Osteoblast (primary cell): ENCODE measurements around the gene UBE2N. TPM values are rescaled to one million over a fixed set of nuclear protein-coding genes. Genes with fewer than 3 reads are reported as not detected.

ENCODE experiments used
- DNase-seq: peaks from one replicate; pipeline ENCODE4 v3.0.0; 2011; ENCODE audit warnings: low spot score, mixed read lengths; ENCODE audit not compliant: insufficient read length; ENCODE audit errors: missing footprints
- H2AFZ ChIP-seq: 2 replicates; pipeline ENCODE4 v1.6.0; 2011; ENCODE audit warnings: mild to moderate bottlenecking, low read length
- H3K27ac ChIP-seq: 2 replicates; pipeline ENCODE4 v1.5.1; 2011; ENCODE audit warnings: mild to moderate bottlenecking, low read depth, low read length, moderate library complexity
- H3K27me3 ChIP-seq: 2 replicates; pipeline ENCODE4 v1.6.0; 2012; ENCODE audit warnings: mild to moderate bottlenecking, control low read depth, inconsistent platforms, low read length, moderate library complexity; ENCODE audit not compliant: insufficient read depth
- H3K36me3 ChIP-seq: 2 replicates; pipeline ENCODE4 v1.5.1; 2011; ENCODE audit warnings: mild to moderate bottlenecking, low read length, control low read depth, moderate library complexity; ENCODE audit not compliant: insufficient read depth
- H3K4me1 ChIP-seq: 2 replicates; pipeline ENCODE4 v1.5.1; 2011; ENCODE audit warnings: mild to moderate bottlenecking, low read length, control low read depth, moderate library complexity; ENCODE audit not compliant: insufficient read depth
- H3K4me2 ChIP-seq: 2 replicates; pipeline ENCODE4 v1.6.0; 2011; ENCODE audit warnings: mild to moderate bottlenecking, low read length; ENCODE audit not compliant: insufficient read depth
- H3K4me3 ChIP-seq: fragments of 200-600 bp; sonication (generic); 3 replicates; pipeline ENCODE4 v1.5.1; 2012; ENCODE audit warnings: mild to moderate bottlenecking, low read length, inconsistent platforms; ENCODE audit not compliant: insufficient read depth
- H3K79me2 ChIP-seq: 2 replicates; pipeline ENCODE4 v1.6.0; 2012; ENCODE audit warnings: mild to moderate bottlenecking, low read length, control low read depth, inconsistent platforms; ENCODE audit not compliant: insufficient read depth
- H3K9me3 ChIP-seq: 2 replicates; pipeline ENCODE4 v1.5.1; 2011; ENCODE audit warnings: low read depth, low read length, control low read depth
- H4K20me1 ChIP-seq: 2 replicates; pipeline ENCODE4 v1.6.0; 2012; ENCODE audit warnings: mild to moderate bottlenecking, low read length, control low read depth; ENCODE audit not compliant: insufficient read depth
- CTCF ChIP-seq: IDR thresholded peaks from 2 replicates; pipeline ENCODE4 v1.5.1; 2011; ENCODE audit warnings: mild to moderate bottlenecking, low read depth, low read length, moderate library complexity; ENCODE audit errors: extremely low read depth
- total RNA-seq: library from RNA; depleted of rRNA; stranded (reverse); fragments of >200 nt; gene quantifications from 2 replicates; pipeline ENCODE4 v1.2.3, GENCODE V29; 2012

The UBE2N gene
- total RNA-seq, 1 donor: 44.2 TPM

- H3K4me1 ChIP-seq: peaks cover 14% of the 10 kb centered on the region
- H3K27me3 ChIP-seq: no peaks in the 10 kb centered on the region
- no peak overlapping the region for H3K27ac ChIP-seq
- H4K20me1 ChIP-seq: no peaks in the 10 kb centered on the region
- no peaks in the 10 kb centered on the region for H3K79me2 ChIP-seq
- no peak overlapping the region for H3K4me2 ChIP-seq
- H3K9me3 ChIP-seq: no peaks in the 10 kb centered on the region
- no peaks in the 10 kb centered on the region for H3K36me3 ChIP-seq
- H2AFZ ChIP-seq: no peak overlapping the region
- no peak overlapping the region for H3K4me3 ChIP-seq
- no peak for TF ChIP-seq CTCF
- DNase-seq: no peak
These were observed 77.9 kb downstream of the UBE2N start for GRCh38 chr12:93363841-93364297.

DNA sequence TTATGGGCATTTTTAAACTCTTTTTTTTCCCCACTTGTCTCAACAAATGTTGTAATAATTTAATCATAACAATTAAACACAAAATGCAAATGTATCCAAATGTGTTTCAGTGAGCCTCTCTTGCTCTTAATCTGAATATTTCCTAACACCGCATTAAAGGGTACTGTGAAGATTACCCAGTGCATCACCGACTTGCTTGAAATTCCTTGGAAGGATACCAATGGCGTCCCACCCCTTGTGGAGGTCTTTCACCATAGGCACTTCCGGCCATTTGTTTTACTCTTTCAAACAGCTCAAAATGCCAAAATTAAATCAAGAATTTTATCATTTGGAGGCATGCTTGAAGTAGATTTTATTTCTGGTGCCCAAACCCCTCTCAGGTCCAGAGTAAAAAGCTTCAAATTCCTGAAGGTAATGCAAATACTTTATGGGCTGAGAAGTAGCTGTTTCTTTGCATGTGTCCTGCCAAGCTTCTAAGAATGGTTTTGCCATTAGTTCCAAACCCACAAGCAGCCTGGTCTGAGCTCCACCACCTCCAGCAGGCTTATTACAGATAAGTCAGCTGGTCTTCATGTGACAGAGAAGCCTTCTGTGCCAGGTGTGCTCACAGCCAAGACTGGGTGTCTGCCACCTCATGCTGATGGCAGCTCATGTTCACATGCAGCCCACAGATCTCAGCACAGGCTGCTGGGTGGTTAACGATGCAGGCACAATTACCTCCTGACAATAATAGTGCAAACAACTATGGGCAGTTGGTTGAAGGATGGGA, 80.4 kb downstream of the UBE2N start:
- Histone ChIP-seq H3K4me2 (no peak overlapping the region), H3K27me3 (no peaks in the 10 kb centered on the region), H4K20me1 (no peaks in the 10 kb centered on the region), H3K36me3 (no peaks in the 10 kb centered on the region), H3K4me1 (peaks cover 14% of the 10 kb centered on the region), H3K79me2 (no peaks in the 10 kb centered on the region), H2AFZ (no peak overlapping the region), H3K9me3 (no peaks in the 10 kb centered on the region), H3K4me3 (no peak overlapping the region), H3K27ac (no peak overlapping the region)
- no peak for TF ChIP-seq CTCF
- DNase-seq: peak; percentile 35

DNA sequence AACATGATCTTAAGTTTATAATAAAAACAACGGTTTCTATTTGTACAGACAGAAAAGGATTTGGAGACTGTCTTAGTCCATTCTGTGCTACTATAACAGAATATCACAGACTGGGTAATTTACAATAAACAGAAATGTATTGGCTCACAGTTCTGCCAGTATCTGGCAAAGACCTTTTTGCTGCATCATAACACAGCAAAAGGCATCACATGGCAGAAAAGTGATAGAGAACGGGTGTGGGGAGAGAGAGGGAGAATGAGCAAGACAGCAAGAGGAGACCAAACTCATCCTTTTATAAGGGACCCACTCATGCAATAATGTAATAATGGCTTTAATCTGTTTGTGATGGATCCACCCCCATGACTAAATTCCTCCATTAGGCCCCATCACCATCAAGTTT, 81.1 kb downstream of the UBE2N start:
- Histone ChIP-seq H3K9me3 (no peaks in the 10 kb centered on the region), H4K20me1 (no peaks in the 10 kb centered on the region), H3K4me2 (no peak overlapping the region), H3K4me1 (peaks cover 10% of the 10 kb centered on the region), H3K36me3 (no peaks in the 10 kb centered on the region), H3K4me3 (no peak overlapping the region), H3K27ac (no peak overlapping the region), H3K79me2 (no peaks in the 10 kb centered on the region), H2AFZ (no peak overlapping the region), H3K27me3 (no peaks in the 10 kb centered on the region)
- TF ChIP-seq CTCF: no peak
- no peak for DNase-seq

DNA sequence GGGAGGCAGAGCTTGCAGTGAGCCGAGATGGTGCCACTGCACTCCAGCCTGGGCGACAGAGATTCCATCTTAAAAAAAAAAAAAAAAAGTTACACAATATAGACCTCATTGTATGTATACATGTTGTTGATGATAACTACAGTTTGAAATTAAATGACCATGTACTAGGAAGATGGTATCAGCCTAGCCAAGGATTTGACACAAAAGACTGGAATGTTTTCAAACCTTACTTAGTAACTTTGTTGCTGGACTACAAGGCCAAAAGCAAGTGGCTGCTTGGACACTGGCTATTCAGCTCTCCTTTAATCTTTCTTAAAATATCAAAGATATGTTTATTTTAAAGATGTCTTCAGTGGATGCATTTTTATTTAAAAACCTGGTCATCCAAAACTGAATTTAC, 82.9 kb downstream of the UBE2N start:
- Histone ChIP-seq H3K36me3 (no peaks in the 10 kb centered on the region), H2AFZ (no peak overlapping the region), H3K27ac (no peak overlapping the region), H3K27me3 (no peaks in the 10 kb centered on the region), H3K4me2 (no peak overlapping the region), H3K4me3 (no peak overlapping the region), H3K9me3 (no peaks in the 10 kb centered on the region), H3K4me1 (peaks cover 7% of the 10 kb centered on the region), H3K79me2 (no peaks in the 10 kb centered on the region), H4K20me1 (no peaks in the 10 kb centered on the region)
- no peak for TF ChIP-seq CTCF
- DNase-seq: peak; percentile 50
